Hepatocyte (in vitro differentiated cells): Measurements from ENCODE around the gene EPAS1. TPM values are rescaled to one million over a fixed set of nuclear protein-coding genes. Genes with fewer than 3 reads are reported as not detected.

ENCODE experiments used
- DNase-seq: peaks from one replicate; pipeline ENCODE4 v3.0.0-alpha.2; 2016; ENCODE audit warnings: low spot score
- H2AFZ ChIP-seq: fragments of 200-600 bp; sonication (generic); 2 replicates; pipeline ENCODE4 v1.6.0; 2016; ENCODE audit warnings: antibody characterized with exemption, mild to moderate bottlenecking
- H3K27ac ChIP-seq: fragments of 200-600 bp; sonication (generic); 2 replicates; pipeline ENCODE4 v1.5.1; 2016; ENCODE audit warnings: mild to moderate bottlenecking
- H3K27me3 ChIP-seq: fragments of 200-600 bp; sonication (generic); 2 replicates; pipeline ENCODE4 v1.6.1; 2016
- H3K36me3 ChIP-seq: fragments of 200-600 bp; sonication (generic); replicated peaks from 2 replicates; pipeline ENCODE4 v1.5.1; 2016; ENCODE audit warnings: low read depth; ENCODE audit not compliant: insufficient read depth
- H3K4me1 ChIP-seq: fragments of 200-600 bp; sonication (generic); 2 replicates; pipeline ENCODE4 v1.5.1; 2016; ENCODE audit warnings: mild to moderate bottlenecking, moderate library complexity; ENCODE audit not compliant: insufficient read depth
- H3K4me2 ChIP-seq: fragments of 200-600 bp; sonication (generic); 2 replicates; pipeline ENCODE4 v1.6.0; 2016
- H3K4me3 ChIP-seq: fragments of 200-600 bp; sonication (generic); 2 replicates; pipeline ENCODE4 v1.5.1; 2016; ENCODE audit warnings: mild to moderate bottlenecking
- H3K79me2 ChIP-seq: fragments of 200-600 bp; sonication (generic); 2 replicates; pipeline ENCODE4 v1.6.0; 2017; ENCODE audit warnings: mild to moderate bottlenecking
- H3K9me2 ChIP-seq: fragments of 200-600 bp; sonication (generic); replicated peaks from 2 replicates; pipeline ENCODE4 v1.6.0; 2017; ENCODE audit warnings: mild to moderate bottlenecking; ENCODE audit not compliant: insufficient read depth
- H3K9me3 ChIP-seq: fragments of 200-600 bp; sonication (generic); 2 replicates; pipeline ENCODE4 v1.5.1; 2016; ENCODE audit warnings: low read depth, mild to moderate bottlenecking
- H4K20me1 ChIP-seq: fragments of 200-600 bp; sonication (generic); 2 replicates; pipeline ENCODE4 v1.6.0; 2016; ENCODE audit warnings: mild to moderate bottlenecking; ENCODE audit not compliant: insufficient read depth, poor library complexity, severe bottlenecking
- EZH2 ChIP-seq: fragments of 200-600 bp; sonication (generic); IDR thresholded peaks from 2 replicates; pipeline ENCODE4 v1.6.1; 2016; ENCODE audit warnings: antibody characterized with exemption, mild to moderate bottlenecking, borderline replicate concordance
- EZH2phosphoT487 ChIP-seq: fragments of 200-600 bp; sonication (generic); IDR thresholded peaks from one replicate; pipeline ENCODE4 v1.6.1; 2018; ENCODE audit warnings: antibody characterized with exemption, mild to moderate bottlenecking, low read depth, moderate library complexity; ENCODE audit not compliant: unreplicated experiment, severe bottlenecking
- WGBS: methylation state at CpG from one replicate; pipeline ENCODE4 v1.1.6; 2016; ENCODE audit warnings: low lambda C conversion rate; ENCODE audit errors: missing lambda C conversion rate; 5-methylcytosine and 5-hydroxymethylcytosine counted together
- polyA plus RNA-seq: library from polyadenylated mRNA; unstranded; fragments of >200 nt; fragmentation: Nextera tagmentation; extraction: Ambion mirVana; gene quantifications from 2 replicates; pipeline ENCODE4 v1.2.1, GENCODE V29; 2016
- total RNA-seq: library from RNA; depleted of rRNA; stranded (reverse); fragments of >200 nt; gene quantifications from 2 replicates; pipeline ENCODE4 v1.2.3, GENCODE V29; 2014
- TF ChIP-seq, protein P1 (sequence below): fragments of 200-600 bp; sonication (generic); IDR thresholded peaks from 2 replicates; pipeline ENCODE4 v1.5.1; 2016; ENCODE audit warnings: antibody characterized with exemption, mild to moderate bottlenecking; ENCODE audit not compliant: poor library complexity

EPAS1 gene
- total and polyA plus RNA-seq, 2 experiments from 2014 or later, result 112 to 115 TPM

- Histone ChIP-seq H3K9me2 (no peaks in the 10 kb centered on the region), H4K20me1 (peaks cover 9% of the 10 kb centered on the region), H3K27ac (no peak overlapping the region), H2AFZ (no peak overlapping the region), H3K4me1 (peaks cover 39% of the 10 kb centered on the region), H3K36me3 (no peaks in the 10 kb centered on the region), H3K9me3 (no peaks in the 10 kb centered on the region), H3K4me3 (no peak overlapping the region), H3K79me2 (peaks cover 84% of the 10 kb centered on the region), H3K4me2 (no peak overlapping the region), H3K27me3 (no peaks in the 10 kb centered on the region)
- TF ChIP-seq, protein P1, sequence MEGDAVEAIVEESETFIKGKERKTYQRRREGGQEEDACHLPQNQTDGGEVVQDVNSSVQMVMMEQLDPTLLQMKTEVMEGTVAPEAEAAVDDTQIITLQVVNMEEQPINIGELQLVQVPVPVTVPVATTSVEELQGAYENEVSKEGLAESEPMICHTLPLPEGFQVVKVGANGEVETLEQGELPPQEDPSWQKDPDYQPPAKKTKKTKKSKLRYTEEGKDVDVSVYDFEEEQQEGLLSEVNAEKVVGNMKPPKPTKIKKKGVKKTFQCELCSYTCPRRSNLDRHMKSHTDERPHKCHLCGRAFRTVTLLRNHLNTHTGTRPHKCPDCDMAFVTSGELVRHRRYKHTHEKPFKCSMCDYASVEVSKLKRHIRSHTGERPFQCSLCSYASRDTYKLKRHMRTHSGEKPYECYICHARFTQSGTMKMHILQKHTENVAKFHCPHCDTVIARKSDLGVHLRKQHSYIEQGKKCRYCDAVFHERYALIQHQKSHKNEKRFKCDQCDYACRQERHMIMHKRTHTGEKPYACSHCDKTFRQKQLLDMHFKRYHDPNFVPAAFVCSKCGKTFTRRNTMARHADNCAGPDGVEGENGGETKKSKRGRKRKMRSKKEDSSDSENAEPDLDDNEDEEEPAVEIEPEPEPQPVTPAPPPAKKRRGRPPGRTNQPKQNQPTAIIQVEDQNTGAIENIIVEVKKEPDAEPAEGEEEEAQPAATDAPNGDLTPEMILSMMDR, result no peak
- TF ChIP-seq EZH2 (no peak), EZH2phosphoT487 (no peak)
- WGBS, result 92% methylated on average over 3 of the region's 3 CpGs
- no peak for DNase-seq
These were observed 15.9 kb downstream of the EPAS1 start for GRCh38 chr2:46313063-46313462.

GRCh38 chr2:46314065-46314835 is 17.0 kb downstream of the EPAS1 start:
- no peak for DNase-seq
- H3K27ac ChIP-seq, result peak overlapping the region; percentile 24
- H3K9me2 ChIP-seq, result no peaks in the 10 kb centered on the region
- H3K9me3 ChIP-seq, result no peaks in the 10 kb centered on the region
- H3K4me3 ChIP-seq, result no peak overlapping the region
- 90% methylated on average over 11 of the region's 11 CpGs for WGBS
- no peaks in the 10 kb centered on the region for H3K27me3 ChIP-seq
- peaks cover 85% of the 10 kb centered on the region for H3K79me2 ChIP-seq
- TF ChIP-seq EZH2 (no peak), EZH2phosphoT487 (no peak)
- TF ChIP-seq, protein P1, result no peak
- no peaks in the 10 kb centered on the region for H3K36me3 ChIP-seq
- H4K20me1 ChIP-seq, result peaks cover 5% of the 10 kb centered on the region
- H3K4me1 ChIP-seq, result peaks cover 28% of the 10 kb centered on the region
- peak overlapping the region; percentile 20 for H3K4me2 ChIP-seq
- no peak overlapping the region for H2AFZ ChIP-seq

DNA sequence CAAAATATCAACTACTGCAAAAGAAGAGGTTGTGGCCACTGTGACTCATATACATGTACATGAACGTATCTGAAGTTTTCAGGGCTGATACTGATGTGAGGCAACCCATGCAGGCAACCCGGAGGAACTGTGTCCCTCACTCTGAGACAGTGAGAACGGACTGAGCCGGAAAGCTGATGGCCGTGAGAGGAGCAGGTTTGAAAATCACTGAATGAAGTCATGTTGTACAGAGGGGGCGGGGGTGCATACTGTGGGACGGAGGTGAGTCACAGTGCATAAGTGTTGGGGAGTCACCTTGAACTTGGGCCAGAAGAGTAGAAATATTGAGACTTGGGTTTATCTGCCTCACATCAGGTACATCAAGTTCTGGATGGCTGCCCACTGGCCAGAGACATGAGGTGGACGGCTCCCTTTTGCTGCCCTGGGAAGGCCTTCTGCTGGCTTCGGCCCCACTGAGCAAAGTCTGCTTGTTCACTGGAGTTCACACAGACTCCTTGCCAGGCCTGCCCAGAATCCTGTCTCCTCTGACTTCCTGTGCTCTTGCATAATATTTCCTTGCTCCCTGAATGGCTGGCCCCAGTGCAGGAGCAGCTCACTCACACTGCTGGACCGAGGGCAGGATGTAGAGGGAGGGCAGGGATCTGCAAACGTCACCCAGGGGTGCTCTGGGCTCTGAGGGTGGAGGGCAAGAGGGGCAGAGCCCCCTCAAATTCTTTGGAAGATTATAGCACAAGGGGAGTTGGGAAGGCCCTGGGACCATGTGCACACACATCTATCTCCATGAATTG is 18.1 kb downstream of the EPAS1 start:
- H3K4me2 ChIP-seq, result peak overlapping the region; percentile 20
- H3K9me3 ChIP-seq, result no peaks in the 10 kb centered on the region
- H3K9me2 ChIP-seq, result no peaks in the 10 kb centered on the region
- no peaks in the 10 kb centered on the region for H3K27me3 ChIP-seq
- peak; percentile 84 for DNase-seq
- TF ChIP-seq EZH2 (no peak), EZH2phosphoT487 (no peak)
- TF ChIP-seq, protein P1, result no peak
- peaks cover 28% of the 10 kb centered on the region for H3K4me1 ChIP-seq
- no peaks in the 10 kb centered on the region for H3K36me3 ChIP-seq
- peak overlapping the region; percentile 24 for H3K27ac ChIP-seq
- no peak overlapping the region for H3K4me3 ChIP-seq
- H3K79me2 ChIP-seq, result peaks cover 88% of the 10 kb centered on the region
- WGBS, result 65% methylated on average over 11 of the region's 11 CpGs
- H4K20me1 ChIP-seq, result peaks cover 3% of the 10 kb centered on the region
- no peak overlapping the region for H2AFZ ChIP-seq
